HG03103 (cell line): ENCODE measurements around the gene SPNS3.

Experiments used
- ATAC-seq: cut with Tn5 transposase; IDR thresholded peaks from one replicate; pipeline ENCODE4 v1.9.1; 2021; ENCODE audit warnings: low read depth; ENCODE audit not compliant: unreplicated experiment

SPNS3 gene

GRCh38 chr17:4433515-4434031 is at the start of gene SPNS3:
SPNS3 (plus strand) TSS chr17:4433940; CDS start chr17:4433968, 28 bp downstream.
- ATAC-seq = no peak

- ATAC-seq = no peak
These were observed 47.3 kb upstream of the SPNS3 start for GRCh38 chr17:4386406-4386805.

- no peak for ATAC-seq
These were observed 46.6 kb upstream of the SPNS3 start for GRCh38 chr17:4387137-4387536.

- ATAC-seq = no peak
These were observed 44.7 kb upstream of the SPNS3 start for GRCh38 chr17:4389079-4389478.

GRCh38 chr17:4393806-4394205 is 39.9 kb upstream of the SPNS3 start:
- ATAC-seq = no peak

GRCh38 chr17:4394208-4395110 is 39.3 kb upstream of the SPNS3 start:
- ATAC-seq = no peak

- ATAC-seq = no peak
These were observed 38.6 kb upstream of the SPNS3 start for GRCh38 chr17:4395111-4395478.

- ATAC-seq = no peak
These were observed 35.9 kb upstream of the SPNS3 start for GRCh38 chr17:4397840-4398239.

GRCh38 chr17:4405038-4405669 is 28.6 kb upstream of the SPNS3 start:
- no peak for ATAC-seq

- no peak for ATAC-seq
These were observed 28.0 kb upstream of the SPNS3 start for GRCh38 chr17:4405699-4406098.

GRCh38 chr17:4406386-4406785 is 27.4 kb upstream of the SPNS3 start:
- ATAC-seq = no peak

GRCh38 chr17:4407216-4407615 is 26.5 kb upstream of the SPNS3 start:
- no peak for ATAC-seq

- no peak for ATAC-seq
These were observed 25.9 kb upstream of the SPNS3 start for GRCh38 chr17:4407851-4408250.

- ATAC-seq = no peak
These were observed 24.1 kb upstream of the SPNS3 start for GRCh38 chr17:4409659-4410058.

GRCh38 chr17:4411201-4411600 is 22.5 kb upstream of the SPNS3 start:
- ATAC-seq = no peak

GRCh38 chr17:4412933-4413831 is 20.6 kb upstream of the SPNS3 start:
- no peak for ATAC-seq

- ATAC-seq = no peak
These were observed 16.5 kb upstream of the SPNS3 start for GRCh38 chr17:4417129-4417667.

GRCh38 chr17:4420692-4421131 is 13.0 kb upstream of the SPNS3 start:
- ATAC-seq = no peak

GRCh38 chr17:4422864-4423263 is 10.9 kb upstream of the SPNS3 start:
- no peak for ATAC-seq

GRCh38 chr17:4425398-4425797 is 8.3 kb upstream of the SPNS3 start:
- no peak for ATAC-seq
